Vagina (tissue), 2 donors: ENCODE results near the gene INO80E.

Experiments
- POLR2AphosphoS5 ChIP-seq, 2 donors: sonication (generic); formaldehyde crosslinking; IDR thresholded peaks; one replicate each; pipeline ENCODE4 v1.9.0; 2017; ENCODE audit warnings: antibody characterized with exemption in 2 of 2, mild to moderate bottlenecking in 2 of 2, low read depth in 1 of 2; ENCODE audit not compliant: insufficient read depth in 1 of 2
- TF ChIP-seq, protein P1 (sequence below), 3 experiments: fragments of 450-650 bp in 2 of 3; fragments of 200-600 bp in 1 of 3; sonication (generic) in 1 of 3; IDR thresholded peaks; one replicate each; pipeline ENCODE4 v1.5.1; 2017 to 2019; ENCODE audit warnings: antibody characterized with exemption in 3 of 3, mild to moderate bottlenecking in 2 of 3, moderate library complexity in 2 of 3

DNA sequence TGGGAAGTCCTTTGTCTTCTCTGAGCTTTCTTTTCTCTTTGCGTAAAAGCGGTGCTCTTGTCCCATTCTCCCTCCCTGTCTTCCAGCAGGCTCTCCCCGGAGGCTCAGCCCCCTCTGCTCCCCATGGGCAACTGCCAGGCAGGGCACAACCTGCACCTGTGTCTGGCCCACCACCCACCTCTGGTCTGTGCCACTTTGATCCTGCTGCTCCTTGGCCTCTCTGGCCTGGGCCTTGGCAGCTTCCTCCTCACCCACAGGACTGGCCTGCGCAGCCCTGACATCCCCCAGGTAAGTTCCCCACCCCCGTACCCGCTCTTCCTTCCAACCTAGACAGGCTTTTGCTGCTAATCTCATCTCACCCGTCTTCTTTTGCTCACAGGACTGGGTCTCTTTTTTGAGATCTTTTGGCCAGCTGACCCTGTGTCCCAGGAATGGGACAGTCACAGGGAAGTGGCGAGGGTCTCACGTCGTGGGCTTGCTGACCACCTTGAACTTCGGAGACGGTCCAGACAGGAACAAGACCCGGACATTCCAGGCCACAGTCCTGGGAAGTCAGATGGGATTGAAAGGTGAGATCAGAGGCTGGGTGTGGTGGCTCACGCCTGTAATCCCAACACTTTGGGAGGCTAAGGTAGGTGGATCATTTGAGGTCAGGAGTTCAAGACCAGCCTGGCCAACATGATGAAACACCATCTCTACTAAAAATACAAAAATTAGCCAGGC is 32.9 kb upstream of the INO80E start:
- TF ChIP-seq POLR2AphosphoS5 (IDR thresholded peaks at IDR 0.05; ENCODE audit: insufficient read depth in 1 of 2, low read depth in 1 of 2) = no peak
- TF ChIP-seq, protein P1, sequence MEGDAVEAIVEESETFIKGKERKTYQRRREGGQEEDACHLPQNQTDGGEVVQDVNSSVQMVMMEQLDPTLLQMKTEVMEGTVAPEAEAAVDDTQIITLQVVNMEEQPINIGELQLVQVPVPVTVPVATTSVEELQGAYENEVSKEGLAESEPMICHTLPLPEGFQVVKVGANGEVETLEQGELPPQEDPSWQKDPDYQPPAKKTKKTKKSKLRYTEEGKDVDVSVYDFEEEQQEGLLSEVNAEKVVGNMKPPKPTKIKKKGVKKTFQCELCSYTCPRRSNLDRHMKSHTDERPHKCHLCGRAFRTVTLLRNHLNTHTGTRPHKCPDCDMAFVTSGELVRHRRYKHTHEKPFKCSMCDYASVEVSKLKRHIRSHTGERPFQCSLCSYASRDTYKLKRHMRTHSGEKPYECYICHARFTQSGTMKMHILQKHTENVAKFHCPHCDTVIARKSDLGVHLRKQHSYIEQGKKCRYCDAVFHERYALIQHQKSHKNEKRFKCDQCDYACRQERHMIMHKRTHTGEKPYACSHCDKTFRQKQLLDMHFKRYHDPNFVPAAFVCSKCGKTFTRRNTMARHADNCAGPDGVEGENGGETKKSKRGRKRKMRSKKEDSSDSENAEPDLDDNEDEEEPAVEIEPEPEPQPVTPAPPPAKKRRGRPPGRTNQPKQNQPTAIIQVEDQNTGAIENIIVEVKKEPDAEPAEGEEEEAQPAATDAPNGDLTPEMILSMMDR (IDR thresholded peaks at IDR 0.05) = no peak
